Mesenchymal stem cell (in vitro differentiated cells and primary cell): ENCODE measurements around the gene ESYT2.

Experiments used
- DNase-seq: peaks from one replicate; pipeline ENCODE4 v3.0.0-alpha.2; 2013
- H2AFZ ChIP-seq: one replicate; pipeline ENCODE4 v1.6.1; 2013; ENCODE audit warnings: low read depth, mild to moderate bottlenecking, control low read depth, inconsistent platforms, low read length, moderate library complexity
- H2AK5ac ChIP-seq: 2 replicates; pipeline ENCODE4 v1.6.1; 2013; ENCODE audit warnings: low read length, moderate library complexity, mild to moderate bottlenecking, inconsistent platforms; ENCODE audit not compliant: severe bottlenecking
- H2BK120ac ChIP-seq: one replicate; pipeline ENCODE4 v1.6.1; 2013; ENCODE audit warnings: low read depth, mild to moderate bottlenecking, inconsistent platforms, low read length, moderate library complexity
- H2BK12ac ChIP-seq, 2 experiments: one replicate each; pipeline ENCODE4 v1.6.1; 2013; ENCODE audit warnings: inconsistent platforms in 2 of 2, low read length in 2 of 2, mild to moderate bottlenecking in 2 of 2, moderate library complexity in 2 of 2, control low read depth in 1 of 2
- H2BK15ac ChIP-seq: one replicate; pipeline ENCODE4 v1.6.1; 2013; ENCODE audit warnings: mild to moderate bottlenecking, low read depth, inconsistent platforms; ENCODE audit not compliant: poor library complexity, severe bottlenecking
- H2BK5ac ChIP-seq: 2 replicates; pipeline ENCODE4 v1.6.1; 2013; ENCODE audit warnings: low read depth, mild to moderate bottlenecking, low read length, control low read depth, inconsistent platforms; ENCODE audit not compliant: poor library complexity, severe bottlenecking
- H3K14ac ChIP-seq, 2 experiments: one replicate each; pipeline ENCODE4 v1.6.1; 2013; ENCODE audit warnings: inconsistent platforms in 2 of 2, low read length in 2 of 2, control low read depth in 1 of 2, mild to moderate bottlenecking in 1 of 2, moderate library complexity in 1 of 2
- H3K18ac ChIP-seq, 2 experiments: one replicate each; pipeline ENCODE4 v1.6.1; 2013; ENCODE audit warnings: inconsistent platforms in 2 of 2, low read length in 2 of 2, control low read depth in 1 of 2, low read depth in 1 of 2, mild to moderate bottlenecking in 1 of 2
- H3K23ac ChIP-seq, 2 experiments: one replicate each; pipeline ENCODE4 v1.6.1; 2013; ENCODE audit warnings: inconsistent platforms in 2 of 2, low read length in 2 of 2, mild to moderate bottlenecking in 2 of 2, moderate library complexity in 2 of 2, control low read depth in 1 of 2
- H3K27ac ChIP-seq: 2 replicates; pipeline ENCODE4 v1.5.1; 2013; ENCODE audit warnings: mild to moderate bottlenecking, moderate library complexity, low read length, control low read depth, inconsistent platforms; ENCODE audit not compliant: poor library complexity, severe bottlenecking
- H3K27me3 ChIP-seq, 2 experiments: 2 replicates each; pipeline versions ENCODE4 v1.6.1 to v1.7.0; 2013; ENCODE audit warnings: low read length in 2 of 2, mild to moderate bottlenecking in 2 of 2, moderate library complexity in 2 of 2, control low read depth in 1 of 2, inconsistent platforms in 1 of 2; ENCODE audit not compliant: control insufficient read depth in 1 of 2, insufficient read depth in 1 of 2
- H3K36me3 ChIP-seq, 2 experiments: 2 replicates each; pipeline versions ENCODE4 v1.6.1 to v1.7.0; 2013; ENCODE audit warnings: low read length in 2 of 2, control low read depth in 1 of 2, inconsistent platforms in 1 of 2, low read depth in 1 of 2, mild to moderate bottlenecking in 1 of 2; ENCODE audit not compliant: insufficient read depth in 2 of 2, control insufficient read depth in 1 of 2
- H3K4ac ChIP-seq, 2 experiments: one replicate each; pipeline ENCODE4 v1.6.1; 2013; ENCODE audit warnings: inconsistent platforms in 2 of 2, low read length in 2 of 2, mild to moderate bottlenecking in 2 of 2, moderate library complexity in 2 of 2, control low read depth in 1 of 2, low read depth in 1 of 2
- H3K4me1 ChIP-seq: 2 replicates; pipeline ENCODE4 v1.6.1; 2013; ENCODE audit warnings: low read depth, low read length, control low read depth; ENCODE audit not compliant: control insufficient read depth, insufficient read depth
- H3K4me2 ChIP-seq: 2 replicates; pipeline ENCODE4 v1.6.1; 2013; ENCODE audit warnings: low read length, mild to moderate bottlenecking, inconsistent platforms; ENCODE audit not compliant: poor library complexity, severe bottlenecking
- H3K4me3 ChIP-seq, 2 experiments: 2 replicates each; pipeline versions ENCODE4 v1.5.1 to v1.7.0; 2013; ENCODE audit warnings: low read length in 2 of 2, mild to moderate bottlenecking in 2 of 2, control low read depth in 1 of 2, low read depth in 1 of 2; ENCODE audit not compliant: insufficient read depth in 1 of 2
- H3K79me1 ChIP-seq: replicated peaks from 2 replicates; pipeline ENCODE4 v1.6.1; 2013; ENCODE audit warnings: mild to moderate bottlenecking, control low read depth, low read length, inconsistent platforms; ENCODE audit not compliant: poor library complexity, severe bottlenecking
- H3K9ac ChIP-seq: 2 replicates; pipeline ENCODE4 v1.7.0; 2013; ENCODE audit warnings: mild to moderate bottlenecking, low read length, moderate library complexity
- H3K9me3 ChIP-seq: 2 replicates; pipeline ENCODE4 v1.7.0; 2013; ENCODE audit warnings: mild to moderate bottlenecking, low read length; ENCODE audit not compliant: control insufficient read depth
- H4K8ac ChIP-seq: one replicate; pipeline ENCODE4 v1.6.1; 2013; ENCODE audit warnings: inconsistent platforms, mild to moderate bottlenecking, low read length, moderate library complexity
- H4K91ac ChIP-seq: one replicate; pipeline ENCODE4 v1.6.1; 2013; ENCODE audit warnings: mild to moderate bottlenecking, low read length, inconsistent platforms
- WGBS: methylation state at CpG from one replicate; pipeline ENCODE4 v1.1.7; 2013; ENCODE audit warnings: mixed read lengths; 5-methylcytosine and 5-hydroxymethylcytosine counted together

Gene ESYT2

DNA sequence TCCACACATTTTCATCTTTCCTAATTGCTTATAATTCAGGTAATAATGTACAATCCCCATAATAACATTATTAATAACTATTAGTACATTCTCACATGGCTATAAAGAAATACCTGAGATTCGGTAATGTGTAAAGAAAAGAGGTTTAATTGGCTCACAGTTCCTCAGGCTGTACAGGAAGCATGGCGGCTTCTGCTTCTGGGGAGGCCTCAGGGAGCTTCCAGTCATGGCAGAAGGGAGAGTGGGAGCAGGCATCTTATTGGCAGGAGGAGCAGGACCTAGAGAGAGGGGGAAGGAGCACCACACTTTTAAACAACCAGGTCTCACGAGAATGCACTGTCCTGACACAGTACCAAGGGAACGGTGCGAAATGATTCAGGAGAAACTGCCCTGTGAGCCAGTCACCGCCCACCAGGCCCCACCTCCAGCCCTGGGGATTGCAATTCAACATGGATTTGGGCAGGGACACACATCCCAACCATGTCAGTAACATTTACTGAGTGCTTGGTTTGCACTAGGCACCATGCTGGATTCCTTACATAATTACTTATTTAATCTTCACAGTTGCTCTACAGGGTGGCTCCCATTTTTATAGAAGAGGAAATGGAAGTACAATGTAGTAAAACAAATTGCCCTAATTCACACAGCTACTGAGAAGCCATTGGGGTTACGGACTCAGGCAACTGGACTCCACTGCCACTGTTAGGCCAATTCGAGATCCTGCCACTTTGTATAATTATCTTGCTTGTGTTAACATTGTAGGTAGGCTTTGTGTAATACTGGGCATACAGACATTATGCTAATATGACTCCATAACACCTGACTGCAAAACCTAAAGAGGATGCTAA, 8.7 kb upstream of the ESYT2 start:
- H2AK5ac ChIP-seq, result no peak overlapping the region
- no peaks in the 10 kb centered on the region for H3K27me3 ChIP-seq
- H3K4me2 ChIP-seq, result no peak overlapping the region
- H3K79me1 ChIP-seq, result no peaks in the 10 kb centered on the region
- H2BK12ac ChIP-seq, result no peak overlapping the region
- no peak overlapping the region for H3K27ac ChIP-seq
- H3K23ac ChIP-seq, result no peak overlapping the region
- no peak overlapping the region for H3K9ac ChIP-seq
- H4K8ac ChIP-seq, result no peak overlapping the region
- H2BK15ac ChIP-seq, result no peak overlapping the region
- 90% methylated on average over 6 of the region's 8 CpGs for WGBS
- H3K4me1 ChIP-seq, result peaks cover 3% of the 10 kb centered on the region
- H3K4me3 ChIP-seq, result no peak overlapping the region
- H2BK120ac ChIP-seq, result no peak overlapping the region
- no peak overlapping the region for H3K18ac ChIP-seq
- no peak overlapping the region for H2BK5ac ChIP-seq
- H3K4ac ChIP-seq, result no peak overlapping the region
- H2AFZ ChIP-seq, result no peak overlapping the region
- DNase-seq, result no peak
- H3K9me3 ChIP-seq, result no peaks in the 10 kb centered on the region
- no peak overlapping the region for H3K14ac ChIP-seq
- no peak overlapping the region for H4K91ac ChIP-seq
- H3K36me3 ChIP-seq, result no peaks in the 10 kb centered on the region

- Histone ChIP-seq H2BK120ac (no peak overlapping the region), H3K23ac (no peak overlapping the region), H2BK5ac (no peak overlapping the region), H3K4ac (no peak overlapping the region), H2BK12ac (no peak overlapping the region), H2BK15ac (peak overlapping the region; percentile 48), H3K4me3 (no peak overlapping the region), H3K36me3 (no peaks in the 10 kb centered on the region), H3K14ac (no peak overlapping the region), H3K27ac (no peak overlapping the region), H2AFZ (no peak overlapping the region), H3K4me2 (no peak overlapping the region), H3K79me1 (no peaks in the 10 kb centered on the region), H3K9ac (no peak overlapping the region), H4K8ac (no peak overlapping the region), H2AK5ac (no peak overlapping the region), H3K27me3 (peaks cover 0 to 3% of the 10 kb centered on the region in 2 experiments), H3K9me3 (no peaks in the 10 kb centered on the region), H4K91ac (no peak overlapping the region), H3K4me1 (peaks cover 3% of the 10 kb centered on the region), H3K18ac (no peak overlapping the region)
- WGBS, result 83% methylated on average over 8 of the region's 8 CpGs
- DNase-seq, result no peak
Observed at GRCh38 chr7:158836692-158837091, 7.4 kb upstream of the ESYT2 start.

GRCh38 chr7:158834878-158835784, 5.8 kb upstream of the ESYT2 start:
- DNase-seq, result no peak
- Histone ChIP-seq H2BK15ac (no peak overlapping the region), H3K27me3 (peaks cover 0 to 3% of the 10 kb centered on the region in 2 experiments), H3K14ac (no peak overlapping the region), H3K23ac (no peak overlapping the region), H3K18ac (peak overlapping the region in 1 of 2 experiments; percentile 12), H2BK5ac (no peak overlapping the region), H4K8ac (no peak overlapping the region), H2AK5ac (no peak overlapping the region), H4K91ac (no peak overlapping the region), H2BK120ac (no peak overlapping the region), H3K9ac (peak overlapping the region; percentile 47), H3K9me3 (no peaks in the 10 kb centered on the region), H3K4ac (no peak overlapping the region), H3K4me1 (no peaks in the 10 kb centered on the region), H3K36me3 (no peaks in the 10 kb centered on the region), H3K27ac (no peak overlapping the region), H3K79me1 (no peaks in the 10 kb centered on the region), H3K4me3 (peak overlapping the region in 1 of 2 experiments; percentile 57), H2BK12ac (no peak overlapping the region), H2AFZ (no peak overlapping the region), H3K4me2 (no peak overlapping the region)
- WGBS, result 72% methylated on average over 20 of the region's 21 CpGs

DNA sequence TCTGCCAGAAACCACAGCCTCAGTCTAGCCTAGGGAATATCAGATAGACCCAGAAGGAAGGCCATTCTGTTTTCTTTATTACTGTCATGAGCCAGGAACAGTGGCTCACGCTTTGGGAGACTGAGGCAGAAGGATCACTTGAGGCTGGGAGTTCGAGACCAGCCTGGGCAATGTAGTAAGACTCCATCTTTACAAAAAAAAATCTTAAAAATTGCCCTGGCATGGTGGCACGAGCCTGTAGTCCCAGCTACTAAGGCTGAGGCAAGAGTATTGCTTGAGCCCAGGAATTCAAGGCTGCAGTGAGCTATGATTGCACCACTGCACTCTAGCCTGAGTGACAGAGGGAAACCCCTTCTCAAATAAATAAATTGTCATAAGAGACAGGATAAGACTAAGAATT, 3.7 kb upstream of the ESYT2 start:
- WGBS, result 80% methylated on average over 3 of the region's 3 CpGs
- peaks cover 0 to 3% of the 10 kb centered on the region in 2 experiments for H3K27me3 ChIP-seq
- H2BK15ac ChIP-seq, result no peak overlapping the region

More for the DNA sequence above, 3.7 kb upstream of the ESYT2 start:
- Histone ChIP-seq H3K4me2 (no peak overlapping the region), H3K79me1 (no peaks in the 10 kb centered on the region), H2AFZ (no peak overlapping the region), H3K36me3 (peaks cover 0 to 3% of the 10 kb centered on the region in 2 experiments), H3K9ac (no peak overlapping the region), H2BK5ac (no peak overlapping the region), H3K27ac (no peak overlapping the region), H2AK5ac (no peak overlapping the region), H3K4me3 (no peak overlapping the region), H4K8ac (no peak overlapping the region), H2BK12ac (peak overlapping the region in 1 of 2 experiments; percentile 13), H3K23ac (no peak overlapping the region), H3K4me1 (no peaks in the 10 kb centered on the region), H3K18ac (no peak overlapping the region), H4K91ac (no peak overlapping the region), H2BK120ac (no peak overlapping the region), H3K14ac (no peak overlapping the region), H3K4ac (peak overlapping the region in 1 of 2 experiments; percentile 43), H3K9me3 (no peaks in the 10 kb centered on the region)
- DNase-seq, result no peak
